Non-pigmented ciliary epithelial cell (primary cell): Measurements from ENCODE around the gene CLIC3.
"Not testable (repeated sequence)": the region's sequence is repeated elsewhere in the genome, so short reads cannot be mapped to it uniquely, and the experiment has no call there.

Experiments
- DNase-seq: peaks from one replicate; pipeline ENCODE4 v3.0.0-alpha.2; 2010; ENCODE audit warnings: low read depth

Gene CLIC3

GRCh38 chr9:136996361-136997292, at the start of gene CLIC3:
Gene CLIC3 (minus strand): TSS chr9:136996568. CDS start chr9:136996543, 25 bp downstream.
- no peak for DNase-seq

GRCh38 chr9:137045294-137046087, 49.1 kb upstream of the CLIC3 start:
- DNase-seq = no peak

- DNase-seq = no peak
Observed at GRCh38 chr9:137044502-137045177, 48.3 kb upstream of the CLIC3 start.

- no peak for DNase-seq
Observed at GRCh38 chr9:137044037-137044436, 47.7 kb upstream of the CLIC3 start.

GRCh38 chr9:137042751-137043727, 46.7 kb upstream of the CLIC3 start:
- no peak for DNase-seq

GRCh38 chr9:137041124-137041523, 44.8 kb upstream of the CLIC3 start:
- DNase-seq = no peak

- DNase-seq = no peak
Observed at GRCh38 chr9:137040568-137040967, 44.2 kb upstream of the CLIC3 start.

GRCh38 chr9:137039611-137040366, 43.4 kb upstream of the CLIC3 start:
- DNase-seq = no peak

- no peak for DNase-seq
Observed at GRCh38 chr9:137038916-137039315, 42.5 kb upstream of the CLIC3 start.

GRCh38 chr9:137037483-137037882, 41.1 kb upstream of the CLIC3 start:
- no peak for DNase-seq

- no peak for DNase-seq
Observed at GRCh38 chr9:137037035-137037434, 40.7 kb upstream of the CLIC3 start.

GRCh38 chr9:137035937-137036336, 39.6 kb upstream of the CLIC3 start:
- no peak for DNase-seq

GRCh38 chr9:137035507-137035834, 39.1 kb upstream of the CLIC3 start:
- DNase-seq = no peak

GRCh38 chr9:137034709-137035506, 38.5 kb upstream of the CLIC3 start:
- peak; percentile 42 for DNase-seq

- DNase-seq = no peak
Observed at GRCh38 chr9:137034039-137034708, 37.8 kb upstream of the CLIC3 start.

GRCh38 chr9:137033481-137033880, 37.1 kb upstream of the CLIC3 start:
- not testable (repeated sequence) for DNase-seq

- no peak for DNase-seq
Observed at GRCh38 chr9:137032858-137033257, 36.5 kb upstream of the CLIC3 start.

- DNase-seq = no peak
Observed at GRCh38 chr9:137031904-137032640, 35.7 kb upstream of the CLIC3 start, which contains the start of gene FUT7. Gene FUT7 (minus strand): TSS chr9:137032088. CDS start chr9:137031991, 97 bp downstream.
